Right lobe of liver (tissue), 4 donors: ENCODE measurements around the gene ADARB2.

Experiments
- POLR2A ChIP-seq: fragments of 450-650 bp; IDR thresholded peaks from one replicate; pipeline ENCODE4 v1.6.1; 2017; ENCODE audit warnings: antibody characterized with exemption, mild to moderate bottlenecking
- TF ChIP-seq, protein P1 (sequence below), 4 donors: fragments of 200-600 bp in 3 of 4; fragments of 450-650 bp in 1 of 4; IDR thresholded peaks; one replicate each; pipeline versions ENCODE4 v1.5.1 to v1.8.0; 2016 to 2022; ENCODE audit warnings: antibody characterized with exemption in 4 of 4, mild to moderate bottlenecking in 2 of 4
- donor health status: DM: no; HTN: no; CAD: no.
- donor health status: DM: no; HTN: no; CAD: no.
- donor health status: DM: no; HTN: yes; CAD: no.

- TF ChIP-seq, protein P1, sequence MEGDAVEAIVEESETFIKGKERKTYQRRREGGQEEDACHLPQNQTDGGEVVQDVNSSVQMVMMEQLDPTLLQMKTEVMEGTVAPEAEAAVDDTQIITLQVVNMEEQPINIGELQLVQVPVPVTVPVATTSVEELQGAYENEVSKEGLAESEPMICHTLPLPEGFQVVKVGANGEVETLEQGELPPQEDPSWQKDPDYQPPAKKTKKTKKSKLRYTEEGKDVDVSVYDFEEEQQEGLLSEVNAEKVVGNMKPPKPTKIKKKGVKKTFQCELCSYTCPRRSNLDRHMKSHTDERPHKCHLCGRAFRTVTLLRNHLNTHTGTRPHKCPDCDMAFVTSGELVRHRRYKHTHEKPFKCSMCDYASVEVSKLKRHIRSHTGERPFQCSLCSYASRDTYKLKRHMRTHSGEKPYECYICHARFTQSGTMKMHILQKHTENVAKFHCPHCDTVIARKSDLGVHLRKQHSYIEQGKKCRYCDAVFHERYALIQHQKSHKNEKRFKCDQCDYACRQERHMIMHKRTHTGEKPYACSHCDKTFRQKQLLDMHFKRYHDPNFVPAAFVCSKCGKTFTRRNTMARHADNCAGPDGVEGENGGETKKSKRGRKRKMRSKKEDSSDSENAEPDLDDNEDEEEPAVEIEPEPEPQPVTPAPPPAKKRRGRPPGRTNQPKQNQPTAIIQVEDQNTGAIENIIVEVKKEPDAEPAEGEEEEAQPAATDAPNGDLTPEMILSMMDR (IDR thresholded peaks at IDR 0.05): no peak
- TF ChIP-seq POLR2A: no peak
These were observed 142.7 kb downstream of the ADARB2 start for GRCh38 chr10:1594372-1595241.
